Measurements from ENCODE around the gene LRMDA. TPM values are rescaled to one million over a fixed set of nuclear protein-coding genes. Genes with fewer than 3 reads are reported as not detected.
A peak's percentile ranks its signal among the peaks of the same experiment; 100 is the strongest.

The LRMDA gene
- total and polyA plus RNA-seq, 2 of the 13 experiments (the other 11 are each of a cell fraction or from before 2014, with no cell fraction given) = 13.4 to 22.0 TPM

DNA sequence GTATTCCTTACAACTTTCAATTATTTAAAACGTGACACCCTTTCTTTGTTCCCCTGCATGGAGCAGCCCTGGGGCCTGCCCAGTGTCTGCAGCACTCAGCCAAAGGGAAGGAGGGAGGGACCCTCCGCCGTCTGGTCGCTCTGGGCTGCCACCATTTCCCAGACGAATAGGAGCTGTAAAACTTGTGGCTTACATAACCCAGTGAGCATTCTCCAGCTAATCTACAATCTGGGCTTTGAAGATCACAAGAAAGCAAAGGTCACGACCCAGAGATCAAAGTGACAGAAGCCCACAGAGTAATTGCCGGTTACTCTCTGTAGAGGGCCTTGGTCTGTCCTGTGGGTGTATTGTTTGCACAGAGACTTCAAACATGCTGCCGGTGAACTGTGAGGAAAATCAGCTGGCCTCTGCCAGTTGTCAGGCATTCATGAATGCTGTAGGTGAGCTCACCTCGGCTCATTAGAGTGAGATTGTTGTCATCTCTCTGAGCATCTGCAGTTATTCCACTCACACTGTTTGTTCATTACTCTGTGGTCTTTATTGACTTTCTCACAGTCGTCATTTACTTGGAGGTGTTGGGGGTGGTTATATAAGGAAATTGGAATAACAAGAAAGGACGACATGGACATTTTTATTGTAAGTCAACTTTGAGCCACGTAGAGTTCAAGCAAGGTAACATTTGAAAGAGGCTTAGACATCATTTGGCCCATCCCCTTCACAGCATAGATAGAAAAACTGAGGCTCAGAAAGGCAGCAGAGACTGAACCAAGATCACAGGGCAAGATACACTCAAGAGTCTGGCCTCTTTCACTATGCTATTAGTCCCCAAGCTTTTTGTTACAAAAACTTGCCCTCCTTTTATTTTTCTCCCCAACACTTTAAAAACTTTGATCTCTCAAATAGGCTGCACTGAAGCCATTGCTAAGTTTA, 619.8 kb downstream of the LRMDA start (continued):
- TF ChIP-seq, protein P1, sequence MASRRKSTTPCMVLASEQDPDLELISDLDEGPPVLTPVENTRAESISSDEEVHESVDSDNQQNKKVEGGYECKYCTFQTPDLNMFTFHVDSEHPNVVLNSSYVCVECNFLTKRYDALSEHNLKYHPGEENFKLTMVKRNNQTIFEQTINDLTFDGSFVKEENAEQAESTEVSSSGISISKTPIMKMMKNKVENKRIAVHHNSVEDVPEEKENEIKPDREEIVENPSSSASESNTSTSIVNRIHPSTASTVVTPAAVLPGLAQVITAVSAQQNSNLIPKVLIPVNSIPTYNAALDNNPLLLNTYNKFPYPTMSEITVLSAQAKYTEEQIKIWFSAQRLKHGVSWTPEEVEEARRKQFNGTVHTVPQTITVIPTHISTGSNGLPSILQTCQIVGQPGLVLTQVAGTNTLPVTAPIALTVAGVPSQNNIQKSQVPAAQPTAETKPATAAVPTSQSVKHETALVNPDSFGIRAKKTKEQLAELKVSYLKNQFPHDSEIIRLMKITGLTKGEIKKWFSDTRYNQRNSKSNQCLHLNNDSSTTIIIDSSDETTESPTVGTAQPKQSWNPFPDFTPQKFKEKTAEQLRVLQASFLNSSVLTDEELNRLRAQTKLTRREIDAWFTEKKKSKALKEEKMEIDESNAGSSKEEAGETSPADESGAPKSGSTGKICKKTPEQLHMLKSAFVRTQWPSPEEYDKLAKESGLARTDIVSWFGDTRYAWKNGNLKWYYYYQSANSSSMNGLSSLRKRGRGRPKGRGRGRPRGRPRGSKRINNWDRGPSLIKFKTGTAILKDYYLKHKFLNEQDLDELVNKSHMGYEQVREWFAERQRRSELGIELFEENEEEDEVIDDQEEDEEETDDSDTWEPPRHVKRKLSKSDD (CRISPR knock-in tag; IDR thresholded peaks at IDR 0.05; ENCODE audit: low read depth) = peak; percentile 53
- TF ChIP-seq ELF1 (CRISPR knock-in tag; IDR thresholded peaks at IDR 0.05) (peak; percentile 67), GTF2F1 (IDR thresholded peaks at IDR 0.05; ENCODE audit: low read length) (no peak), NR3C1 (CRISPR knock-in tag; IDR thresholded peaks at IDR 0.05) (no peak), RXRA (CRISPR knock-in tag; IDR thresholded peaks at IDR 0.05) (peak; percentile 100), ZNF326 (CRISPR knock-in tag; IDR thresholded peaks at IDR 0.05; ENCODE audit: borderline replicate concordance) (no peak), ZNF382 (CRISPR knock-in tag; IDR thresholded peaks at IDR 0.05; ENCODE audit: borderline replicate concordance) (no peak), EP300 (IDR thresholded peaks at IDR 0.05; ENCODE audit: low read depth in 2 of 2, low read length in 2 of 2) (peak; percentile 99), EP300 (CRISPR knock-in tag; IDR thresholded peaks at IDR 0.05; ENCODE audit: borderline replicate concordance) (peak; percentile 99), IKZF4 (CRISPR knock-in tag; IDR thresholded peaks at IDR 0.05; ENCODE audit: borderline replicate concordance, low read depth, not compliant biosample characterization) (no peak), ZBTB7A (CRISPR knock-in tag; IDR thresholded peaks at IDR 0.05) (peak; percentile 67)
- TF ChIP-seq, protein P2, sequence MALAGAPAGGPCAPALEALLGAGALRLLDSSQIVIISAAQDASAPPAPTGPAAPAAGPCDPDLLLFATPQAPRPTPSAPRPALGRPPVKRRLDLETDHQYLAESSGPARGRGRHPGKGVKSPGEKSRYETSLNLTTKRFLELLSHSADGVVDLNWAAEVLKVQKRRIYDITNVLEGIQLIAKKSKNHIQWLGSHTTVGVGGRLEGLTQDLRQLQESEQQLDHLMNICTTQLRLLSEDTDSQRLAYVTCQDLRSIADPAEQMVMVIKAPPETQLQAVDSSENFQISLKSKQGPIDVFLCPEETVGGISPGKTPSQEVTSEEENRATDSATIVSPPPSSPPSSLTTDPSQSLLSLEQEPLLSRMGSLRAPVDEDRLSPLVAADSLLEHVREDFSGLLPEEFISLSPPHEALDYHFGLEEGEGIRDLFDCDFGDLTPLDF (CRISPR knock-in tag; IDR thresholded peaks at IDR 0.05) = no peak
- TF ChIP-seq, protein P3, sequence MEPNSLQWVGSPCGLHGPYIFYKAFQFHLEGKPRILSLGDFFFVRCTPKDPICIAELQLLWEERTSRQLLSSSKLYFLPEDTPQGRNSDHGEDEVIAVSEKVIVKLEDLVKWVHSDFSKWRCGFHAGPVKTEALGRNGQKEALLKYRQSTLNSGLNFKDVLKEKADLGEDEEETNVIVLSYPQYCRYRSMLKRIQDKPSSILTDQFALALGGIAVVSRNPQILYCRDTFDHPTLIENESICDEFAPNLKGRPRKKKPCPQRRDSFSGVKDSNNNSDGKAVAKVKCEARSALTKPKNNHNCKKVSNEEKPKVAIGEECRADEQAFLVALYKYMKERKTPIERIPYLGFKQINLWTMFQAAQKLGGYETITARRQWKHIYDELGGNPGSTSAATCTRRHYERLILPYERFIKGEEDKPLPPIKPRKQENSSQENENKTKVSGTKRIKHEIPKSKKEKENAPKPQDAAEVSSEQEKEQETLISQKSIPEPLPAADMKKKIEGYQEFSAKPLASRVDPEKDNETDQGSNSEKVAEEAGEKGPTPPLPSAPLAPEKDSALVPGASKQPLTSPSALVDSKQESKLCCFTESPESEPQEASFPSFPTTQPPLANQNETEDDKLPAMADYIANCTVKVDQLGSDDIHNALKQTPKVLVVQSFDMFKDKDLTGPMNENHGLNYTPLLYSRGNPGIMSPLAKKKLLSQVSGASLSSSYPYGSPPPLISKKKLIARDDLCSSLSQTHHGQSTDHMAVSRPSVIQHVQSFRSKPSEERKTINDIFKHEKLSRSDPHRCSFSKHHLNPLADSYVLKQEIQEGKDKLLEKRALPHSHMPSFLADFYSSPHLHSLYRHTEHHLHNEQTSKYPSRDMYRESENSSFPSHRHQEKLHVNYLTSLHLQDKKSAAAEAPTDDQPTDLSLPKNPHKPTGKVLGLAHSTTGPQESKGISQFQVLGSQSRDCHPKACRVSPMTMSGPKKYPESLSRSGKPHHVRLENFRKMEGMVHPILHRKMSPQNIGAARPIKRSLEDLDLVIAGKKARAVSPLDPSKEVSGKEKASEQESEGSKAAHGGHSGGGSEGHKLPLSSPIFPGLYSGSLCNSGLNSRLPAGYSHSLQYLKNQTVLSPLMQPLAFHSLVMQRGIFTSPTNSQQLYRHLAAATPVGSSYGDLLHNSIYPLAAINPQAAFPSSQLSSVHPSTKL (CRISPR knock-in tag; IDR thresholded peaks at IDR 0.05) = peak; percentile 98
- TF ChIP-seq, protein P4, sequence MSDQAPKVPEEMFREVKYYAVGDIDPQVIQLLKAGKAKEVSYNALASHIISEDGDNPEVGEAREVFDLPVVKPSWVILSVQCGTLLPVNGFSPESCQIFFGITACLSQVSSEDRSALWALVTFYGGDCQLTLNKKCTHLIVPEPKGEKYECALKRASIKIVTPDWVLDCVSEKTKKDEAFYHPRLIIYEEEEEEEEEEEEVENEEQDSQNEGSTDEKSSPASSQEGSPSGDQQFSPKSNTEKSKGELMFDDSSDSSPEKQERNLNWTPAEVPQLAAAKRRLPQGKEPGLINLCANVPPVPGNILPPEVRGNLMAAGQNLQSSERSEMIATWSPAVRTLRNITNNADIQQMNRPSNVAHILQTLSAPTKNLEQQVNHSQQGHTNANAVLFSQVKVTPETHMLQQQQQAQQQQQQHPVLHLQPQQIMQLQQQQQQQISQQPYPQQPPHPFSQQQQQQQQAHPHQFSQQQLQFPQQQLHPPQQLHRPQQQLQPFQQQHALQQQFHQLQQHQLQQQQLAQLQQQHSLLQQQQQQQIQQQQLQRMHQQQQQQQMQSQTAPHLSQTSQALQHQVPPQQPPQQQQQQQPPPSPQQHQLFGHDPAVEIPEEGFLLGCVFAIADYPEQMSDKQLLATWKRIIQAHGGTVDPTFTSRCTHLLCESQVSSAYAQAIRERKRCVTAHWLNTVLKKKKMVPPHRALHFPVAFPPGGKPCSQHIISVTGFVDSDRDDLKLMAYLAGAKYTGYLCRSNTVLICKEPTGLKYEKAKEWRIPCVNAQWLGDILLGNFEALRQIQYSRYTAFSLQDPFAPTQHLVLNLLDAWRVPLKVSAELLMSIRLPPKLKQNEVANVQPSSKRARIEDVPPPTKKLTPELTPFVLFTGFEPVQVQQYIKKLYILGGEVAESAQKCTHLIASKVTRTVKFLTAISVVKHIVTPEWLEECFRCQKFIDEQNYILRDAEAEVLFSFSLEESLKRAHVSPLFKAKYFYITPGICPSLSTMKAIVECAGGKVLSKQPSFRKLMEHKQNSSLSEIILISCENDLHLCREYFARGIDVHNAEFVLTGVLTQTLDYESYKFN (CRISPR knock-in tag; conservative IDR thresholded peaks at IDR 0.05) = peak; percentile 97
- TF ChIP-seq, protein P5, sequence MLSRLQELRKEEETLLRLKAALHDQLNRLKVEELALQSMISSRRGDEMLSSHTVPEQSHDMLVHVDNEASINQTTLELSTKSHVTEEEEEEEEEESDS (CRISPR knock-in tag; IDR thresholded peaks at IDR 0.05; ENCODE audit: borderline replicate concordance) = peak; percentile 84; the same call in 1 of the 2 replicates

All from HepG2 (cell line).